Measurements from ENCODE around the gene BLOC1S2. TPM values are rescaled to one million over a fixed set of nuclear protein-coding genes. Genes with fewer than 3 reads are reported as not detected.

Gene BLOC1S2
- total and polyA plus RNA-seq, 2 of the 8 experiments (the other 6 are each of a cell fraction or from before 2014, with no cell fraction given) = 25.1 to 50.6 TPM

DNA sequence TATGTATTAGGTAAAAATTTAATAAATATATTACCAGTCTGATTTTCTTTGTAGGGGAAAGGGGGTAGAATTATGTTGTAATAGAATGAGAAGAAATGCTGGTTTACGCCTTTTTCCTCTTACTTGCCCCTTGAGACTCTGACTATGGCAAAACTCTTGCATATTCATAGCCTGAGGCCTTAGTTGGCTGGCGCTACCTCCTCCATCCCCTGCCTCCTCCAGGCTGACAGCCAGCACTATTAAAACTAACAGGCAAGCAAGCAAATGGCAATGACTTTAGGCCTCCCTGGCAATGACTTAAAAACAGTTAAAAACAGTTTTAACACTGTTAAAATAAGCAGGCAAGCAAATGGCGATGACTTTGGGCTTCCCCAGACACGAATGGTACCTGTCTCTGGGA, 29.1 kb upstream of the BLOC1S2 start:
- Histone ChIP-seq H2AK5ac (ENCODE audit: low read depth, low read length) (no peak overlapping the region), H2BK20ac (ENCODE audit: low read length) (no peak overlapping the region), H3K9ac (replicated peaks in 1 of 4; ENCODE audit: extremely low read depth in 1 of 4, low read depth in 3 of 4, low read length in 3 of 4) (no peak overlapping the region), H3K79me2 (ENCODE audit: control insufficient read depth in 1 of 2, insufficient read depth in 2 of 2, low read length in 2 of 2) (no peaks in the 10 kb centered on the region), H2BK12ac (ENCODE audit: low read depth, low read length) (no peak overlapping the region), H3K23me2 (ENCODE audit: low read depth, low read length) (no peaks in the 10 kb centered on the region), H3K4me1 (replicated peaks in 1 of 4; ENCODE audit: control insufficient read depth in 3 of 4, insufficient read depth in 4 of 4, low read length in 3 of 4) (no peaks in the 10 kb centered on the region), H3K4me3 (ENCODE audit: extremely low read depth in 1 of 4, insufficient read depth in 2 of 4, low read depth in 3 of 4, low read length in 4 of 4) (no peak overlapping the region), H4K91ac (replicated peaks; ENCODE audit: insufficient read length, low read length) (no peak overlapping the region), H4K5ac (ENCODE audit: insufficient read length, low read depth, low read length) (no peak overlapping the region), H3K18ac (ENCODE audit: extremely low read depth, low read length) (no peak overlapping the region), H3K27ac (ENCODE audit: low read depth, low read length) (no peak overlapping the region), H3K4ac (replicated peaks; ENCODE audit: insufficient read length, low read depth, low read length) (no peak overlapping the region), H3K56ac (replicated peaks; ENCODE audit: insufficient read length, low read depth, low read length) (no peak overlapping the region), H3K27me3 (replicated peaks in 1 of 4; ENCODE audit: control insufficient read depth in 3 of 4, extremely low read depth in 1 of 4, insufficient read depth in 3 of 4, low read length in 3 of 4) (no peaks in the 10 kb centered on the region; a peak in 1 of 7 replicates), H2BK5ac (ENCODE audit: low read depth, low read length) (no peak overlapping the region), H2AFZ (ENCODE audit: low read length) (0 out of 2 replicates have a peak overlapping the region, but pooled peaks have one; percentile 40), H3K23ac (ENCODE audit: insufficient read length) (no peak overlapping the region), H4K20me1 (replicated peaks in 1 of 2; ENCODE audit: control insufficient read depth in 1 of 2, insufficient read depth in 2 of 2, low read length in 2 of 2) (no peaks in the 10 kb centered on the region), H3K4me2 (ENCODE audit: insufficient read depth in 1 of 2, low read depth in 2 of 2, low read length in 2 of 2) (no peak overlapping the region), H3K14ac (ENCODE audit: insufficient read length) (no peak overlapping the region), H4K8ac (ENCODE audit: extremely low read depth, insufficient read depth, low read length) (no peak overlapping the region), H3K79me1 (ENCODE audit: low read depth, low read length) (no peaks in the 10 kb centered on the region), H2BK15ac (ENCODE audit: low read length) (no peak overlapping the region), H2BK120ac (replicated peaks; ENCODE audit: low read depth, low read length) (no peak overlapping the region), H3K9me3 (ENCODE audit: insufficient read depth in 2 of 2, low read depth in 1 of 2, low read length in 1 of 2) (no peaks in the 10 kb centered on the region), H3K36me3 (ENCODE audit: control insufficient read depth in 2 of 4, insufficient read depth in 4 of 4, low read length in 3 of 4) (no peaks in the 10 kb centered on the region)
- 79% methylated on average over 4 of the region's 4 CpGs; no CpG with 5 or more reads in 1 of the 2 experiments for WGBS, 2 experiments (ENCODE audit: extremely low coverage in 1 of 2, insufficient coverage in 1 of 2, insufficient read length in 1 of 2, insufficient replicate concordance in 2 of 2, low coverage in 1 of 2, low lambda C conversion rate in 2 of 2, missing lambda C conversion rate in 1 of 2)
- FAIRE-seq = no peak
- POLR2A ChIA-PET (ENCODE audit: partially characterized antibody) = interaction anchor here (0.8 kb wide), 1 partner anchor 15 kb away, joined by 4 read pairs; no protein-coding TSS in a partner anchor
- DNase-seq (ENCODE audit: low read depth in 1 of 2, low spot score in 2 of 2) = no peak
- CTCF ChIA-PET (ENCODE audit: partially characterized antibody) = interaction anchor here (2.9 kb wide), 1 partner anchor 11 kb away, joined by 12 read pairs; no protein-coding TSS in a partner anchor
- TF ChIP-seq BRCA1 (IDR thresholded peaks at IDR 0.05; ENCODE audit: low read depth, low read length) (no peak), RXRA (IDR thresholded peaks at IDR 0.05; ENCODE audit: insufficient read depth, low read depth, low read length) (no peak), YY1 (IDR thresholded peaks at IDR 0.05; ENCODE audit: low read depth, low read length) (no peak), SRF (IDR thresholded peaks at IDR 0.05; ENCODE audit: low read depth, low read length) (no peak), TAF1 (IDR thresholded peaks at IDR 0.05; ENCODE audit: low read depth, low read length) (no peak), NANOG (IDR thresholded peaks at IDR 0.05; ENCODE audit: insufficient read depth, low read depth, low read length, poor library complexity, severe bottlenecking) (no peak), GTF2F1 (IDR thresholded peaks at IDR 0.05; ENCODE audit: borderline replicate concordance, low read depth, low read length) (no peak), SAP30 (IDR thresholded peaks at IDR 0.05; ENCODE audit: insufficient read depth, insufficient replicate concordance, low read length) (no peak), RAD21 (IDR thresholded peaks at IDR 0.05 in 1 of 2, conservative IDR thresholded peaks at IDR 0.05 in 1 of 2; ENCODE audit: low read depth in 2 of 2, low read length in 2 of 2) (no peak), SIN3A (conservative IDR thresholded peaks at IDR 0.05 in 1 of 2, IDR thresholded peaks at IDR 0.05 in 1 of 2; ENCODE audit: low read depth in 1 of 2, low read length in 2 of 2) (no peak), EZH2 (IDR thresholded peaks at IDR 0.05; ENCODE audit: low read depth, low read length, severe bottlenecking) (no peak)
- TF ChIP-seq, protein P1, sequence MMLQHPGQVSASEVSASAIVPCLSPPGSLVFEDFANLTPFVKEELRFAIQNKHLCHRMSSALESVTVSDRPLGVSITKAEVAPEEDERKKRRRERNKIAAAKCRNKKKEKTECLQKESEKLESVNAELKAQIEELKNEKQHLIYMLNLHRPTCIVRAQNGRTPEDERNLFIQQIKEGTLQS (IDR thresholded peaks at IDR 0.05; ENCODE audit: insufficient read depth, low read depth, low read length) = no peak
